Caco-2 (cell line): Measurements from ENCODE around the gene KLRK1. TPM values are rescaled to one million over a fixed set of nuclear protein-coding genes. Genes with fewer than 3 reads are reported as not detected.

Source experiments
- BruUV-seq: library from RNA; stranded (reverse); fragments of 400-500 nt; replicated peaks from 2 replicates; lab custom pipeline; 2021; lab: Mats Ljungman, UMichigan
- CTCF ChIA-PET: fragments of 300-600 bp; sonication (Branson Sonifier 250); formaldehyde crosslinking; loops from one replicate; lab custom pipeline; 2022; ENCODE audit warnings: antibody characterized with exemption; lab: Charles Lee
- POLR2A ChIA-PET: fragments of 300-600 bp; sonication (Branson Sonifier 250); formaldehyde crosslinking; loops from one replicate; lab custom pipeline; 2022; ENCODE audit warnings: antibody characterized with exemption; lab: Charles Lee
- DNase-seq, 2 experiments: peaks; one replicate each; pipeline versions ENCODE4 v3.0.0 to v3.0.0-alpha.2; 2020 to 2022
- H3K27me3 ChIP-seq: replicated peaks from 2 replicates; pipeline ENCODE4 v1.6.0; 2011; ENCODE audit warnings: low read length; ENCODE audit not compliant: control insufficient read depth, insufficient read depth
- H3K36me3 ChIP-seq: 2 replicates; pipeline ENCODE4 v1.5.1; 2011; ENCODE audit warnings: low read length; ENCODE audit not compliant: control insufficient read depth, insufficient read depth
- H3K4me1 ChIP-seq: fragments of 250-450 bp; sonication (Bioruptor Pico); 2 replicates; pipeline ENCODE4 v1.5.1; 2020; ENCODE audit warnings: mild to moderate bottlenecking
- H3K4me3 ChIP-seq: 2 replicates; pipeline ENCODE4 v1.5.1; 2011; ENCODE audit warnings: low read depth, mild to moderate bottlenecking, control low read depth, low read length
- H3K9me3 ChIP-seq: fragments of 250-450 bp; sonication (Bioruptor Pico); 2 replicates; pipeline ENCODE4 v1.5.1; 2020; ENCODE audit warnings: mild to moderate bottlenecking, moderate library complexity
- H3K27ac Mint-ChIP-seq: one replicate; pipeline ENCODE4 v1.8.0; 2022; ENCODE audit warnings: mixed read lengths; ENCODE audit not compliant: unreplicated experiment
- H3K27me3 Mint-ChIP-seq: one replicate; pipeline ENCODE4 v1.8.0; 2022; ENCODE audit warnings: mixed read lengths; ENCODE audit not compliant: insufficient read depth, unreplicated experiment
- H3K36me3 Mint-ChIP-seq: one replicate; pipeline ENCODE4 v1.8.0; 2022; ENCODE audit warnings: mild to moderate bottlenecking, mixed read lengths; ENCODE audit not compliant: insufficient read depth, unreplicated experiment
- H3K4me1 Mint-ChIP-seq: one replicate; pipeline ENCODE4 v1.8.0; 2022; ENCODE audit warnings: low read depth, mixed read lengths; ENCODE audit not compliant: unreplicated experiment
- H3K4me3 Mint-ChIP-seq: one replicate; pipeline ENCODE4 v1.8.0; 2022; ENCODE audit warnings: mild to moderate bottlenecking, moderate library complexity, mixed read lengths; ENCODE audit not compliant: unreplicated experiment
- H3K9me3 Mint-ChIP-seq: one replicate; pipeline ENCODE4 v1.8.0; 2022; ENCODE audit warnings: mixed read lengths; ENCODE audit not compliant: unreplicated experiment
- CTCF ChIP-seq, 2 experiments: fragments of 200-600 bp in 1 of 2; IDR thresholded peaks; 1 replicate in 1 of 2; 2 replicates in 1 of 2; pipeline versions ENCODE4 v1.5.1 to v1.8.0; 2011 to 2022; ENCODE audit warnings: antibody characterized with exemption in 1 of 2, control low read depth in 1 of 2, inconsistent platforms in 1 of 2, low read depth in 1 of 2, low read length in 1 of 2, mild to moderate bottlenecking in 1 of 2, moderate library complexity in 1 of 2; ENCODE audit not compliant: insufficient read depth in 1 of 2, severe bottlenecking in 1 of 2, unreplicated experiment in 1 of 2
- intact Hi-C: fragments of 100-400 bp; cut with micrococcal nuclease; formaldehyde crosslinking; loops from one replicate; pipeline ENCODE4 v1.10.0; 2022; ENCODE audit not compliant: unreplicated experiment
- total RNA-seq: library from RNA; stranded (reverse); gene quantifications from 2 replicates; pipeline ENCODE4 v1.2.3, GENCODE V29; 2022

The KLRK1 gene
- total RNA-seq, 1 experiment from 2014 or later: 0.18 TPM

GRCh38 chr12:10406725-10407124, 16.9 kb upstream of the KLRK1 start:
- H3K4me3 Mint-ChIP-seq: no peak overlapping the region
- H3K9me3 Mint-ChIP-seq: no peaks in the 10 kb centered on the region
- BruUV-seq: no TSS peak
- intact Hi-C loops: no loop called here
- no peaks in the 10 kb centered on the region for H3K36me3 ChIP-seq
- no peaks in the 10 kb centered on the region for H3K9me3 ChIP-seq
- DNase-seq: no peak
- POLR2A ChIA-PET: no interaction called here
- H3K4me1 Mint-ChIP-seq: peaks cover 5% of the 10 kb centered on the region
- no peaks in the 10 kb centered on the region for H3K27me3 ChIP-seq
- H3K36me3 Mint-ChIP-seq: no peaks in the 10 kb centered on the region
- H3K4me1 ChIP-seq: no peaks in the 10 kb centered on the region
- TF ChIP-seq CTCF (IDR thresholded peaks at IDR 0.05; ENCODE audit: insufficient read depth in 1 of 2, low read depth in 1 of 2, low read length in 1 of 2, severe bottlenecking in 1 of 2, unreplicated experiment in 1 of 2): no peak
- no peaks in the 10 kb centered on the region for H3K27me3 Mint-ChIP-seq
- CTCF ChIA-PET: no interaction called here
- H3K4me3 ChIP-seq: no peak overlapping the region
- no peak overlapping the region for H3K27ac Mint-ChIP-seq

DNA sequence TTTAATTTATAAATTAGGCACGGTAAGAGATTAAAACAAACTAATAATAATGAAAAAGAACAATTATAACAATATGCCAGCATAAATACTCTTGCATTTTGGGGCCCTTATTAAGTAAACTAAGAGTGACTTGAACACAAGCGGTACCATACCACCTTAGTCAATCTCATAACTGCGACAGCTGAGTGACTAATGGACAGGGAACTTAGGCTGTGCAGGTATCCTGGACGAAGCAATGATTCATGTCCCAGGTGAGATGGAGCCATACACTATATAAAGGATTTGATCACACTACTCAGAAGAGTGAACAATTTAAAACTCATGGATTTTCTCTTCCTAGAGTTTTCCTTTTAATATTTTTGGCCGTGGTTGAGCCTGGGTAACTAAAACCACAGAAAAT, 15.5 kb upstream of the KLRK1 start:
- Mint-ChIP-seq H3K4me1 (peaks cover 5% of the 10 kb centered on the region), H3K9me3 (no peaks in the 10 kb centered on the region), H3K4me3 (no peak overlapping the region), H3K27ac (no peak overlapping the region), H3K36me3 (no peaks in the 10 kb centered on the region), H3K27me3 (no peaks in the 10 kb centered on the region)
- Histone ChIP-seq H3K36me3 (no peaks in the 10 kb centered on the region), H3K4me3 (no peak overlapping the region), H3K9me3 (no peaks in the 10 kb centered on the region), H3K27me3 (no peaks in the 10 kb centered on the region), H3K4me1 (no peaks in the 10 kb centered on the region)
- ChIA-PET POLR2A (no interaction called here), CTCF (no interaction called here)
- TF ChIP-seq CTCF (IDR thresholded peaks at IDR 0.05; ENCODE audit: insufficient read depth in 1 of 2, low read depth in 1 of 2, low read length in 1 of 2, severe bottlenecking in 1 of 2, unreplicated experiment in 1 of 2): no peak
- no peak for DNase-seq
- no TSS peak for BruUV-seq
- intact Hi-C loops: no loop called here

DNA sequence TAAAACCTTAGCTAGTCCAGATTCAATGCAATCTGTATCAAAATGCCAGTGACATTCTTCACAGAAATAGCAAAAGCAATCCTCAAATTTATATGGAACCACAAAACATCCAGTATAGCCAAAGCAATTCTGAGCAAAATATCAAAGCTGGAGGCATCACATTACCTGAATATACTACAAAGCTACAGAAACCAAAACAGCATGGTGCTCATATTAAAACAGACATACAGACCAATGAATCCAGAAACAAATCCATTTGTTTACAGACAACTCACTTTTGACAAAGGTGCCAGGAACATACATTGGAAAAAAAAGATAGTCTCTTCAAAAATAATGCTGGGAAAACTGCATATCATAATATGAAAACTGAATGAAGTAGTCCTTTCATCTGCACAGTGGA, 15.0 kb upstream of the KLRK1 start:
- H3K9me3 Mint-ChIP-seq: no peaks in the 10 kb centered on the region
- intact Hi-C loops: no loop called here
- CTCF ChIA-PET: no interaction called here
- POLR2A ChIA-PET: no interaction called here
- Histone ChIP-seq H3K27me3 (no peaks in the 10 kb centered on the region), H3K36me3 (no peaks in the 10 kb centered on the region), H3K9me3 (no peaks in the 10 kb centered on the region), H3K4me3 (no peak overlapping the region), H3K4me1 (no peaks in the 10 kb centered on the region)
- TF ChIP-seq CTCF (IDR thresholded peaks at IDR 0.05; ENCODE audit: insufficient read depth in 1 of 2, low read depth in 1 of 2, low read length in 1 of 2, severe bottlenecking in 1 of 2, unreplicated experiment in 1 of 2): no peak
- peaks cover 5% of the 10 kb centered on the region for H3K4me1 Mint-ChIP-seq
- BruUV-seq: no TSS peak
- no peaks in the 10 kb centered on the region for H3K27me3 Mint-ChIP-seq
- no peak overlapping the region for H3K27ac Mint-ChIP-seq
- H3K4me3 Mint-ChIP-seq: no peak overlapping the region
- H3K36me3 Mint-ChIP-seq: no peaks in the 10 kb centered on the region
- DNase-seq: no peak
